K562 (cell line): ENCODE measurements around the gene GLI1. TPM values are rescaled to one million over a fixed set of nuclear protein-coding genes. Genes with fewer than 3 reads are reported as not detected.

ENCODE experiments used
- BRD9 ChIP-seq: fragments of 450-650 bp; IDR thresholded peaks from 2 replicates; pipeline ENCODE4 v1.6.1; 2018; ENCODE audit warnings: low read depth; ENCODE audit not compliant: partially characterized antibody
- DACH1 ChIP-seq: fragments of 450-650 bp; IDR thresholded peaks from 2 replicates; pipeline ENCODE4 v1.6.1; 2018; ENCODE audit not compliant: partially characterized antibody
- DEAF1 ChIP-seq: fragments of 450-650 bp; formaldehyde crosslinking; IDR thresholded peaks from 2 replicates; pipeline ENCODE4 v1.4.0; 2020; ENCODE audit warnings: mild to moderate bottlenecking, moderate library complexity
- KDM2B ChIP-seq: fragments of 250-450 bp; sonication (Bioruptor Pico); IDR thresholded peaks from 2 replicates; pipeline ENCODE4 v1.8.0; 2021; ENCODE audit warnings: mild to moderate bottlenecking, moderate library complexity
- KDM4B ChIP-seq, 2 experiments: fragments of 450-650 bp in 1 of 2; sonication (generic) in 1 of 2; IDR thresholded peaks; 2 replicates each; pipeline ENCODE4 v1.6.1; 2016 to 2017; ENCODE audit warnings: borderline replicate concordance in 2 of 2, antibody characterized with exemption in 1 of 2, low read depth in 1 of 2, mild to moderate bottlenecking in 1 of 2
- KLF16 ChIP-seq: IDR thresholded peaks from 2 replicates; pipeline ENCODE4 v1.6.1; 2016; ENCODE audit warnings: antibody characterized with exemption
- MAFG ChIP-seq: fragments of 450-650 bp; conservative IDR thresholded peaks from 2 replicates; pipeline ENCODE4 v1.6.1; 2016; ENCODE audit warnings: missing genetic modification characterization, missing compliant biosample characterization
- NFE2 ChIP-seq: IDR thresholded peaks from 2 replicates; pipeline ENCODE4 v1.6.1; 2014; ENCODE audit warnings: antibody characterized with exemption, low read depth
- NONO ChIP-seq, 2 experiments: fragments of 200-400 bp in 1 of 2; fragments of 450-650 bp in 1 of 2; formaldehyde crosslinking in 1 of 2; IDR thresholded peaks; 2 replicates each; pipeline ENCODE4 v1.6.1; 2017; ENCODE audit warnings: low read depth in 2 of 2, mild to moderate bottlenecking in 2 of 2, moderate library complexity in 2 of 2, low read length in 1 of 2
- RBM17 ChIP-seq: fragments of 200-400 bp; formaldehyde crosslinking; IDR thresholded peaks from 2 replicates; pipeline ENCODE4 v1.6.1; 2017; ENCODE audit warnings: low read depth, mild to moderate bottlenecking, low read length, borderline replicate concordance
- RCOR1 ChIP-seq, 2 experiments: IDR thresholded peaks; 2 replicates each; pipeline ENCODE4 v1.6.1; 2012; ENCODE audit warnings: low read depth in 2 of 2, low read length in 2 of 2, borderline replicate concordance in 1 of 2, improper control_type of control experiment in 1 of 2
- SAFB ChIP-seq: fragments of 200-400 bp; formaldehyde crosslinking; IDR thresholded peaks from 2 replicates; pipeline ENCODE4 v1.6.1; 2017; ENCODE audit warnings: low read depth, low read length, borderline replicate concordance
- SIN3A ChIP-seq, 2 experiments: fragments of 150-350 bp in 1 of 2; IDR thresholded peaks; 2 replicates each; pipeline ENCODE4 v1.6.1; 2011 to 2016; ENCODE audit warnings: borderline replicate concordance in 2 of 2, low read depth in 2 of 2, low read length in 2 of 2, mild to moderate bottlenecking in 2 of 2, moderate library complexity in 2 of 2; ENCODE audit not compliant: control insufficient read depth in 1 of 2
- STAG1 ChIP-seq: sonication (generic); formaldehyde crosslinking; IDR thresholded peaks from 2 replicates; pipeline ENCODE4 v1.5.0; 2020; ENCODE audit warnings: missing genetic modification reagents, borderline replicate concordance
- TCFL5 ChIP-seq: fragments of 250-450 bp; sonication (Bioruptor Pico); conservative IDR thresholded peaks from 2 replicates; pipeline ENCODE4 v1.6.1; 2021; ENCODE audit warnings: mild to moderate bottlenecking, moderate library complexity, matching md5 sums
- TOE1 ChIP-seq, 2 experiments: fragments of 450-650 bp in 1 of 2; sonication (generic) in 1 of 2; formaldehyde crosslinking in 1 of 2; IDR thresholded peaks; 2 replicates each; pipeline versions ENCODE4 v1.7.1 to v1.8.0; 2016 to 2022; ENCODE audit warnings: borderline replicate concordance in 2 of 2, mild to moderate bottlenecking in 2 of 2, antibody characterized with exemption in 1 of 2, inconsistent platforms in 1 of 2, low read depth in 1 of 2, missing genetic modification reagents in 1 of 2, moderate library complexity in 1 of 2
- TRIM28 ChIP-seq: fragments of 450-650 bp; IDR thresholded peaks from 2 replicates; pipeline ENCODE4 v1.6.1; 2017
- ZFP30 ChIP-seq: fragments of 250-450 bp; sonication (Bioruptor Pico); IDR thresholded peaks from 2 replicates; pipeline ENCODE4 v1.8.0; 2022; ENCODE audit warnings: moderate library complexity, mild to moderate bottlenecking, inconsistent platforms, borderline replicate concordance
- ZNF316 ChIP-seq: fragments of 450-650 bp; IDR thresholded peaks from 2 replicates; pipeline ENCODE4 v1.6.1; 2016
- ZNF609 ChIP-seq: sonication (generic); formaldehyde crosslinking; IDR thresholded peaks from 2 replicates; pipeline ENCODE4 v1.8.1; 2023; ENCODE audit warnings: missing genetic modification reagents, mild to moderate bottlenecking, borderline replicate concordance
- polyA plus RNA-seq, 8 experiments: library from polyadenylated mRNA; depleted of rRNA in 4 of 8; stranded (reverse) in 5 of 8; unstranded in 3 of 8; fragments of >200 nt; fragmentation: Nextera tagmentation in 2 of 8; fragmentation: Illumina TruSeq in 1 of 8; extraction: Ambion mirVana in 2 of 8; extraction: Trizol in 1 of 8; gene quantifications; 2 replicates each; pipeline versions ENCODE4 v1.2.1 to v1.2.3, GENCODE V29; 2011 to 2014; ENCODE audit warnings: inconsistent platforms in 1 of 8, missing spikeins in 1 of 8
- total RNA-seq, 7 experiments: library from RNA; depleted of rRNA in 6 of 7; stranded (reverse); fragments of >200 nt in 6 of 7; fragmentation: Illumina TruSeq in 2 of 7; extraction: Trizol in 2 of 7; gene quantifications; 2 replicates each; pipeline versions ENCODE4 v1.2.1 to v1.2.3, GENCODE V29; 2011 to 2021; ENCODE audit warnings: low replicate concordance in 1 of 7

The GLI1 gene
- total and polyA plus RNA-seq, 9 of the 15 experiments (the other 6 are each of a cell fraction or from before 2014, with no cell fraction given), result 0.24 to 3.7 (median 0.61) TPM

- TF ChIP-seq SAFB (no peak), TCFL5 (CRISPR knock-in tag) (no peak), SIN3A (IDR thresholded peaks at IDR 0.05; ENCODE audit: borderline replicate concordance in 2 of 2, control insufficient read depth in 1 of 2, low read depth in 2 of 2, low read length in 2 of 2) (no peak), RCOR1 (IDR thresholded peaks at IDR 0.05; ENCODE audit: borderline replicate concordance in 1 of 2, low read depth in 2 of 2, low read length in 2 of 2) (0 out of 4 replicates have a peak, but pooled peaks of 1 of the 2 experiments have one; percentile 37), TRIM28 (no peak), BRD9 (peak; percentile 86), KDM4B (IDR thresholded peaks at IDR 0.05; ENCODE audit: borderline replicate concordance in 2 of 2, low read depth in 1 of 2) (0 out of 4 replicates have a peak, but pooled peaks of 1 of the 2 experiments have one; percentile 37), TOE1 (IDR thresholded peaks at IDR 0.05; ENCODE audit: borderline replicate concordance) (no peak), TOE1 (CRISPR knock-in tag; IDR thresholded peaks at IDR 0.05; ENCODE audit: borderline replicate concordance, low read depth) (no peak), RBM17 (no peak), ZNF316 (no peak), KDM2B (CRISPR knock-in tag) (no peak), STAG1 (CRISPR knock-in tag) (peak; percentile 85; the same call in 1 of the 2 replicates), NFE2 (no peak), KLF16 (peak; percentile 40; the same call in 1 of the 2 replicates), MAFG (tag) (no peak), ZFP30 (CRISPR knock-in tag) (no peak), DACH1 (peak; percentile 51), DEAF1 (CRISPR knock-in tag) (peak; percentile 94), NONO (IDR thresholded peaks at IDR 0.05; ENCODE audit: low read depth in 2 of 2, low read length in 1 of 2) (no peak), ZNF609 (0 out of 2 replicates have a peak, but pooled peaks have one; percentile 31)
These were observed 6.6 kb upstream of the GLI1 start (continued) for GRCh38 chr12:57452937-57453509.
